Neural progenitor cell (in vitro differentiated cells): Measurements from ENCODE around the gene BAIAP2. TPM values are rescaled to one million over a fixed set of nuclear protein-coding genes. Genes with fewer than 3 reads are reported as not detected.

ENCODE experiments used
- DNase-seq: peaks from one replicate; pipeline ENCODE4 v3.0.0-alpha.2; 2016; ENCODE audit warnings: low spot score
- H2AFZ ChIP-seq: fragments of 200-600 bp; sonication (generic); replicated peaks from 2 replicates; pipeline ENCODE4 v1.6.1; 2016; ENCODE audit warnings: antibody characterized with exemption
- H3F3A ChIP-seq: fragments of 200-600 bp; sonication (generic); 2 replicates; pipeline ENCODE4 v1.6.1; 2016; ENCODE audit warnings: antibody characterized with exemption, low read depth
- H3K27ac ChIP-seq: fragments of 200-600 bp; sonication (generic); 2 replicates; pipeline ENCODE4 v1.5.1; 2016; ENCODE audit warnings: mild to moderate bottlenecking
- H3K27me3 ChIP-seq: fragments of 200-600 bp; sonication (generic); 2 replicates; pipeline ENCODE4 v1.6.1; 2016; ENCODE audit warnings: mild to moderate bottlenecking, moderate library complexity
- H3K36me3 ChIP-seq: fragments of 200-600 bp; sonication (generic); 2 replicates; pipeline ENCODE4 v1.5.1; 2016
- H3K4me1 ChIP-seq: fragments of 200-600 bp; sonication (generic); 2 replicates; pipeline ENCODE4 v1.6.1; 2016; ENCODE audit warnings: mixed run types
- H3K4me2 ChIP-seq: fragments of 200-600 bp; sonication (generic); 2 replicates; pipeline ENCODE4 v1.6.1; 2016
- H3K4me3 ChIP-seq: fragments of 200-600 bp; sonication (generic); 2 replicates; pipeline ENCODE4 v1.5.1; 2016
- H3K79me2 ChIP-seq: fragments of 200-600 bp; sonication (generic); 2 replicates; pipeline ENCODE4 v1.6.1; 2016; ENCODE audit warnings: low read depth
- H3K9ac ChIP-seq: fragments of 200-600 bp; sonication (generic); 2 replicates; pipeline ENCODE4 v1.6.1; 2016
- H3K9me3 ChIP-seq: fragments of 200-600 bp; sonication (generic); 2 replicates; pipeline ENCODE4 v1.5.1; 2016; ENCODE audit warnings: low read depth
- H4K20me1 ChIP-seq: fragments of 200-600 bp; sonication (generic); 2 replicates; pipeline ENCODE4 v1.6.1; 2016; ENCODE audit warnings: low read depth
- H3K27ac Mint-ChIP-seq: 3 replicates; pipeline ENCODE4 v1.8.0; 2021; ENCODE audit warnings: mixed read lengths
- H3K27me3 Mint-ChIP-seq: 2 replicates; pipeline ENCODE4 v1.8.0; 2022; ENCODE audit warnings: low read depth, mild to moderate bottlenecking, inconsistent platforms, moderate library complexity, mixed read lengths; ENCODE audit not compliant: insufficient read depth
- H3K36me3 Mint-ChIP-seq: 3 replicates; pipeline ENCODE4 v1.8.0; 2021; ENCODE audit warnings: mixed read lengths
- H3K4me1 Mint-ChIP-seq: 3 replicates; pipeline ENCODE4 v1.8.0; 2021; ENCODE audit warnings: mixed read lengths
- H3K4me3 Mint-ChIP-seq: 3 replicates; pipeline ENCODE4 v1.8.0; 2021; ENCODE audit warnings: mild to moderate bottlenecking, moderate library complexity, mixed read lengths
- H3K9me3 Mint-ChIP-seq: 3 replicates; pipeline ENCODE4 v1.8.0; 2020; ENCODE audit warnings: mixed read lengths
- EZH2 ChIP-seq: fragments of 200-600 bp; sonication (generic); IDR thresholded peaks from 2 replicates; pipeline ENCODE4 v1.6.1; 2017; ENCODE audit warnings: antibody characterized with exemption, mild to moderate bottlenecking, moderate library complexity
- EZH2phosphoT487 ChIP-seq: fragments of 200-600 bp; sonication (generic); IDR thresholded peaks from 2 replicates; pipeline ENCODE4 v1.6.1; 2017; ENCODE audit warnings: antibody characterized with exemption
- total RNA-seq: library from RNA; depleted of rRNA; stranded (reverse); fragments of >200 nt; gene quantifications from 2 replicates; pipeline ENCODE4 v1.2.3, GENCODE V29; 2015; ENCODE audit warnings: low replicate concordance
- TF ChIP-seq, protein P1 (sequence below): fragments of 200-600 bp; sonication (generic); IDR thresholded peaks from 2 replicates; pipeline ENCODE4 v1.5.1; 2017; ENCODE audit warnings: antibody characterized with exemption, mild to moderate bottlenecking

Gene BAIAP2
- total RNA-seq, 1 donor from 2014 or later = 15.6 TPM

- Mint-ChIP-seq H3K4me1 (peaks cover 18% of the 10 kb centered on the region), H3K27ac (no peak overlapping the region), H3K4me3 (no peak overlapping the region), H3K27me3 (peaks cover 9% of the 10 kb centered on the region), H3K9me3 (no peaks in the 10 kb centered on the region), H3K36me3 (peaks cover 6% of the 10 kb centered on the region)
- peaks cover 4% of the 10 kb centered on the region for H3F3A ChIP-seq
- no peaks in the 10 kb centered on the region for H3K9me3 ChIP-seq
- H4K20me1 ChIP-seq = peaks cover 4% of the 10 kb centered on the region
- no peaks in the 10 kb centered on the region for H3K36me3 ChIP-seq
- DNase-seq = no peak
- H3K4me3 ChIP-seq = no peak overlapping the region
- H3K4me2 ChIP-seq = no peak overlapping the region
- H3K27ac ChIP-seq = no peak overlapping the region
- H2AFZ ChIP-seq = no peak overlapping the region
- peaks cover 7% of the 10 kb centered on the region for H3K4me1 ChIP-seq
- H3K27me3 ChIP-seq = no peaks in the 10 kb centered on the region
- no peaks in the 10 kb centered on the region for H3K79me2 ChIP-seq
- H3K9ac ChIP-seq = no peak overlapping the region
- no peak for TF ChIP-seq EZH2
- TF ChIP-seq, protein P1, sequence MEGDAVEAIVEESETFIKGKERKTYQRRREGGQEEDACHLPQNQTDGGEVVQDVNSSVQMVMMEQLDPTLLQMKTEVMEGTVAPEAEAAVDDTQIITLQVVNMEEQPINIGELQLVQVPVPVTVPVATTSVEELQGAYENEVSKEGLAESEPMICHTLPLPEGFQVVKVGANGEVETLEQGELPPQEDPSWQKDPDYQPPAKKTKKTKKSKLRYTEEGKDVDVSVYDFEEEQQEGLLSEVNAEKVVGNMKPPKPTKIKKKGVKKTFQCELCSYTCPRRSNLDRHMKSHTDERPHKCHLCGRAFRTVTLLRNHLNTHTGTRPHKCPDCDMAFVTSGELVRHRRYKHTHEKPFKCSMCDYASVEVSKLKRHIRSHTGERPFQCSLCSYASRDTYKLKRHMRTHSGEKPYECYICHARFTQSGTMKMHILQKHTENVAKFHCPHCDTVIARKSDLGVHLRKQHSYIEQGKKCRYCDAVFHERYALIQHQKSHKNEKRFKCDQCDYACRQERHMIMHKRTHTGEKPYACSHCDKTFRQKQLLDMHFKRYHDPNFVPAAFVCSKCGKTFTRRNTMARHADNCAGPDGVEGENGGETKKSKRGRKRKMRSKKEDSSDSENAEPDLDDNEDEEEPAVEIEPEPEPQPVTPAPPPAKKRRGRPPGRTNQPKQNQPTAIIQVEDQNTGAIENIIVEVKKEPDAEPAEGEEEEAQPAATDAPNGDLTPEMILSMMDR = no peak
- no peak for TF ChIP-seq EZH2phosphoT487
These were observed 77.5 kb downstream of the BAIAP2 start for GRCh38 chr17:81112450-81112849.

DNA sequence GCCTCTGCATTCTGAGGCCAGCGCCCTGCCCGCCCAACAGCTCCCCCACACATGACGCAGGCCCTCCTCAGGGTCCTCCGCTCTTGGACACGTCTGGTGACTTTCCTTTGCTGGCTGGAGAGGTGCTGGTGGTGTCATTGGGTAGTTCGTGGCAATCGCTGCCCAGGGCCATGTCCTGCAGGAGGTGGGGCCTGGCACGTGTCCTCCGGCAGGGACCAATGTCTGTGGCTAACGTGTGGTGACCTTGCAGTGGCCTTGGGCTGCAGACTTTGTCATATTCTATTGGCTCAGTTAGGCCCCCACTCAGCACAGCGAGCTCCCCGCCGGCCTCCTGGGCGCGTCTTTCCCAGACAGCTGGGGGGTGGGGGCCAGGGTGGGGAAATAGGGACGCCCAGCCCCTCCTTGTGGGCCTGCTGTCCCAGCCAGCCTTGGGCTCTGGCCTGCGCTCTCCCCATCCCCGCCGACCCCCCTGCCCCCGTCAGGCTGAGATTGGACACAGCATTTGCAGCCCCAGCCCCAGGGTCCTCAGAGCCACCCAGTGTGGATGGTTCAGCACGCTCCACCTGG is 78.3 kb downstream of the BAIAP2 start:
- H3K4me1 ChIP-seq = peaks cover 7% of the 10 kb centered on the region
- peaks cover 9% of the 10 kb centered on the region for H3K27me3 Mint-ChIP-seq
- H3K4me2 ChIP-seq = no peak overlapping the region
- no peak for DNase-seq
- no peak overlapping the region for H2AFZ ChIP-seq
- no peak overlapping the region for H3K9ac ChIP-seq
- peaks cover 18% of the 10 kb centered on the region for H3K4me1 Mint-ChIP-seq
- no peaks in the 10 kb centered on the region for H3K9me3 Mint-ChIP-seq
- peaks cover 2% of the 10 kb centered on the region for H3K27me3 ChIP-seq
- no peak overlapping the region for H3K27ac Mint-ChIP-seq
- H3K9me3 ChIP-seq = no peaks in the 10 kb centered on the region
- peaks cover 6% of the 10 kb centered on the region for H3K36me3 Mint-ChIP-seq
- peaks cover 4% of the 10 kb centered on the region for H3F3A ChIP-seq
- TF ChIP-seq, protein P1 = no peak
- no peak for TF ChIP-seq EZH2
- TF ChIP-seq EZH2phosphoT487 = no peak
- no peak overlapping the region for H3K27ac ChIP-seq
- H3K79me2 ChIP-seq = no peaks in the 10 kb centered on the region
- no peak overlapping the region for H3K4me3 Mint-ChIP-seq
- H3K36me3 ChIP-seq = no peaks in the 10 kb centered on the region
- H3K4me3 ChIP-seq = no peak overlapping the region
- H4K20me1 ChIP-seq = peaks cover 4% of the 10 kb centered on the region

DNA sequence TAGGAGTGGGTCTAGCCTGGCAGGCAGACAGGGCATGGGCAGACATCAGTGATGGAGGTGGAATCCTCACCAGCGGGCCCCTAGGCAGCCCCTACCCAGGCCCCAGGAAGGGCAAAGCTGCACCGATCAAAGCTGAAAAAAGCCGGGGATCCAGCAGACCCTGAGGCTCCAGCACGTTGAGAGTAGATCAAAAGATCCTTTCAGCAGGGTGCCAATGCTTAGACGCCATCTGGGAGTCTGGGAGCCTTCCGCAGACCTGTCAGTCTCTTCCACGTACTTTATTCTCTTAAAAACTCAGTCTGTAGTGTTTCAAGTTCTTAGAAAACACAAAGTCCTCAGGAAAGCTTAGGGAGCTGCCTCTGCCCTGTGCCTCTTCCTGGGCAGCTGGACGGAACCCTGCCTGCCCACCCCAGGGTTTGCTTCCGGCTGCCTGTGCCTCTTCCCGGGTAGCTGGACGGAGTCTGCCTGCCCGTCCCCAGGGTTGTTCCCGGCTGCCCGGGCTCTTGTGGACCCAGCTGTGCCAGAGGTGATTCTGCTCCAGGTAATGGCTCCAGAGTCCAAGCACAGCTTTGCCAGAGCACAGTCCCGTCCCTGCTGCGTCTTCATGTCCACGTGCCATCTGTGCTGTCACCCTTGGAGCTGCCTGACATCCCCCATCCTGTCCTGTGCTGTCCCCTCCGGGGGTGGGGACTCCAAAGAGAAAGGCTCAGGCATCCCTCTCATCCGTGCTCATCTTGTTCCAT is 79.6 kb downstream of the BAIAP2 start:
- no peaks in the 10 kb centered on the region for H3K79me2 ChIP-seq
- no peak overlapping the region for H2AFZ ChIP-seq
- peaks cover 15% of the 10 kb centered on the region for H3K4me1 Mint-ChIP-seq
- H4K20me1 ChIP-seq = peaks cover 8% of the 10 kb centered on the region
- H3K4me3 Mint-ChIP-seq = peak overlapping the region; percentile 57
- H3K27me3 ChIP-seq = peaks cover 14% of the 10 kb centered on the region
- no peaks in the 10 kb centered on the region for H3K36me3 ChIP-seq
- H3K27me3 Mint-ChIP-seq = peaks cover 9% of the 10 kb centered on the region
- H3K9ac ChIP-seq = no peak overlapping the region
- TF ChIP-seq, protein P1 = no peak
- TF ChIP-seq EZH2phosphoT487 (no peak), EZH2 (no peak)
- no peaks in the 10 kb centered on the region for H3K9me3 ChIP-seq
- peaks cover 7% of the 10 kb centered on the region for H3K4me1 ChIP-seq
- peaks cover 6% of the 10 kb centered on the region for H3K36me3 Mint-ChIP-seq
- no peaks in the 10 kb centered on the region for H3K9me3 Mint-ChIP-seq
- H3K27ac Mint-ChIP-seq = peak overlapping the region; percentile 90
- peak; percentile 48 for DNase-seq
- H3K4me3 ChIP-seq = no peak overlapping the region
- H3F3A ChIP-seq = peaks cover 4% of the 10 kb centered on the region
- H3K27ac ChIP-seq = no peak overlapping the region
- H3K4me2 ChIP-seq = no peak overlapping the region
